AG04450 (cell line): ENCODE results near the gene CTDNEP1. TPM values are rescaled to one million over a fixed set of nuclear protein-coding genes. Genes with fewer than 3 reads are reported as not detected.

Experiments used
- CTCF ChIA-PET: fragments of 300-600, 350-600 bp; formaldehyde crosslinking; extraction: SDS; loops from one replicate; lab custom pipeline; 2022; ENCODE audit warnings: antibody characterized with exemption, inconsistent platforms; lab: Charles Lee
- POLR2A ChIA-PET: fragments of 350-600 bp; formaldehyde crosslinking; extraction: SDS; loops from one replicate; lab custom pipeline; 2021; ENCODE audit warnings: antibody characterized with exemption, inconsistent platforms; lab: Yijun Ruan, JAX
- DNase-seq: peaks from one replicate; pipeline ENCODE4 v3.0.0-alpha.2; 2011; ENCODE audit warnings: low read depth, low spot score
- H3K27ac ChIP-seq: one replicate; pipeline ENCODE4 v1.5.1; 2012; ENCODE audit warnings: low read depth, low read length, control low read depth
- H3K27me3 ChIP-seq: one replicate; pipeline ENCODE4 v1.6.0; 2012; ENCODE audit warnings: low read length; ENCODE audit not compliant: control insufficient read depth, insufficient read depth
- H3K4me3 ChIP-seq: 2 replicates; pipeline ENCODE4 v1.5.1; 2011; ENCODE audit warnings: mild to moderate bottlenecking, low read depth, low read length, control low read depth
- H3K9me3 ChIP-seq: 2 replicates; pipeline ENCODE4 v1.5.1; 2012; ENCODE audit warnings: low read length; ENCODE audit not compliant: control insufficient read depth, insufficient read depth
- CTCF ChIP-seq: IDR thresholded peaks from 2 replicates; pipeline ENCODE4 v1.5.1; 2011; ENCODE audit warnings: low read depth, low read length, control low read depth, inconsistent platforms
- polyA plus RNA-seq: library from polyadenylated mRNA; depleted of rRNA; stranded (reverse); fragments of >200 nt; gene quantifications from 2 replicates; pipeline ENCODE4 v1.2.3, GENCODE V29; 2011

The CTDNEP1 gene
- polyA plus RNA-seq, 1 experiment, result 115 TPM

- no peak for TF ChIP-seq CTCF
- H3K9me3 ChIP-seq, result no peaks in the 10 kb centered on the region; the same call in 1 of the 2 replicates
- CTCF ChIA-PET, result no interaction called here
- peaks cover 8% of the 10 kb centered on the region for H3K27me3 ChIP-seq
- POLR2A ChIA-PET, result no interaction called here
- no peak overlapping the region for H3K27ac ChIP-seq
- H3K4me3 ChIP-seq, result no peak overlapping the region
- no peak for DNase-seq
These were observed 11.6 kb upstream of the CTDNEP1 start for GRCh38 chr17:7262935-7263800.

DNA sequence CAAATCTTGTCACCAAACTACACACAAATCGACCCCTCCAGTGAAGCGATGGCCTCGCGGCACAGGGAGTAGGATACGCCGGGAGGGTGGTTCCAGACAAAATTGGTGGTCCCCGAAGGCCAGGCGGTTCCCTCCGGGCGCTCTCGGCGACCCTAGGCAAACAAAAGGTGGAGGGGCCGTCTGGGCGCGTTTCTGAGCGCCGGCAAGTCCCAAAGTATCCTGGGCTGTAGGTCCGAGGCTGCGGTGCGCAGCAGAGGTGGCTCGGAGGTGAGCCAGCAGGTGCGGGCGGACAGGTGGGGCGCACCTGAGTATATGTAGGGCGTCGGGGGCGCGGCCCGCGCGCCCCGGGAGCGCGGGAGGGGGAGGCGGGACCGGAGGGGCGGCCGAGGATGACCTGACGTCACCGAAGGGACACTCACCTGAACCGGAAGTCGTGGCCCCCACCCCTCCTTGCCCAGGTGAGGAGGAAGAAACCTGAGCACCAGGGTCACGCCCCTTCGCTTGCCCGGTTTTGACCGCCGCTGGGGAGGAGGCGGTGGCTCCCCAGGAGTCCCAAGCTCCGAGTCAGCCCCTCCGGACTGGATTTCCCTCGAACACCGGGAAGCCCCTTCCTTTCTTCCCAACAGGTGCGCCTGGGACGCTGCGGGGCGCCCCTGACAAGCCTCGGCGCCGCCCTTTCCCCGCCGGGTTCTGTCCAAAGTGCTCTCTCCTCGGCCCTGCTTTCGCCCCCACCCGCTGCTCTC, 10.8 kb upstream of the CTDNEP1 start, which contains the start of gene CLDN7:
CLDN7 (minus strand) TSS at position 287 of the 743 bp plus-strand sequence. CDS start 435 bp downstream, outside the sequence.
- TF ChIP-seq CTCF, result no peak
- Histone ChIP-seq H3K9me3 (no peaks in the 10 kb centered on the region; the same call in 1 of the 2 replicates), H3K27me3 (peaks cover 8% of the 10 kb centered on the region), H3K4me3 (peak within 1 kb of the TSS; percentile 40; the same call in 1 of the 2 replicates), H3K27ac (no peak within 1 kb of the TSS)
- no peak for DNase-seq
- POLR2A ChIA-PET, result interaction anchor here (0.6 to 0.7 kb wide), 2 partner anchors 49 to 212 kb away, joined by 4 to 8 read pairs; no protein-coding TSS in a partner anchor
- CTCF ChIA-PET, result no interaction called here

DNA sequence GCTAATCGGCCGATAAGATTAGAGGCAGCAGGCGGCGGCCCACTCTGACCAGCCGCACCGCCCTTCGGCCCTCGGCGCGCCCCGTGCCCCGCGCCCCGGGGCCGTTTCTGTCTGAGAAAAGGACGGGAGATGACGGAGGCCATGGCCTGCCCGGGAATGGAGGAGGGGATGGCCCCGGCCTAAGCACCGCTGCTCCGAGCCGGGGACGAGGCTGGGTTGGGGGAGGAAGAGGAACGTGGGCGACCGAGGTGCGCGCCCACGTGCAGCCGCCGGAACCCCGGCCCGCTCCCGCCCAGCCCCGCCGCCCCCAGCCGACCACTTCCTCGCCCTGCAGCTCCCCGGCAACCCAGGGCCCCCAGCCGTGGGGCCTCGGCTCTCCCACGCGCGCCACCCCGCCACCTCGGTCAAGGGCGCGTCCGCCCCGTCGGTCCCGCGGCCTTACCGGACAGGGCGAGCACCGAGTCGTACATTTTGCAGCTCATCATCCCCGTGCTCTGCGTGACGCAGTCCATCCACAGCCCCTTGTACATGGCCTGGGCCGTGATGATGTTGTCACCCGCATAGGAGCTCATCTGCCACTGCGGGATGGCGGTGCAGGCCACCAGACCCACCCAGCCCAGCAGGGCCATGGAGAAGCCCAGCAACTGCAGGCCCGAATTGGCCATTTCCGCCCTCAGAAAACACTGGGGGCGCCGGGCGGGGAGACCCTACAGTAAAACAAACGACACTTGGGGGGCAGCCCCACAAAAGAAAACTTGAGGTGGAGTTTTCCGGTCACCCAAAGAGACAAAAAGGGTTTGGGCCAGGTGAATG, 10.1 kb upstream of the CTDNEP1 start:
- CTCF ChIA-PET, result no interaction called here
- DNase-seq, result no peak

More for the DNA sequence above, 10.1 kb upstream of the CTDNEP1 start:
- H3K4me3 ChIP-seq, result peak overlapping the region; percentile 40; the same call in 1 of the 2 replicates
- TF ChIP-seq CTCF, result no peak
- no peak overlapping the region for H3K27ac ChIP-seq
- no peaks in the 10 kb centered on the region; the same call in 1 of the 2 replicates for H3K9me3 ChIP-seq
- POLR2A ChIA-PET, result interaction anchor here (0.6 to 0.7 kb wide), 2 partner anchors 50 to 213 kb away, joined by 4 to 8 read pairs; no protein-coding TSS in a partner anchor
- H3K27me3 ChIP-seq, result peaks cover 8% of the 10 kb centered on the region
